ENCODE data around the gene SEC22C.

DNA sequence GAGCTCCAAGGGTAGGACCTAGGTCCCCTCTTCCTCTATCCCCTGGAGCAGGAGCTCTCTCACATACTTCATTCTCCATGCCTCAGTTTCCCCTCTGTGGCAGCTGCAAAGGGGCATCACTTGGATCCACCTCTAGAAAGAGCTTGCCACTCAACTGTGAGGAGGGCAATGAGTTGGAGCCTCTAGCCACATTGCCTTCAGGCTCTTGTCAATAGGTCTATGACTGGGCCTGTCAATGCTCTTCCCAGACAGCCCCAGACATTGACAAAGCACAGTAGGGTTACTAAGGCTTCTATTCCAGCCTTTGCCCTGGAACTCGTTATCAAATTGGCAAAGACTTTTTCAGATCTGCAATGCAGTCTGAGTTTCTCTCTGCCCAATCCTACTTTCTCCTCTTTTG is 83.7 kb downstream of the SEC22C start:
- TF ChIP-seq, protein P1, sequence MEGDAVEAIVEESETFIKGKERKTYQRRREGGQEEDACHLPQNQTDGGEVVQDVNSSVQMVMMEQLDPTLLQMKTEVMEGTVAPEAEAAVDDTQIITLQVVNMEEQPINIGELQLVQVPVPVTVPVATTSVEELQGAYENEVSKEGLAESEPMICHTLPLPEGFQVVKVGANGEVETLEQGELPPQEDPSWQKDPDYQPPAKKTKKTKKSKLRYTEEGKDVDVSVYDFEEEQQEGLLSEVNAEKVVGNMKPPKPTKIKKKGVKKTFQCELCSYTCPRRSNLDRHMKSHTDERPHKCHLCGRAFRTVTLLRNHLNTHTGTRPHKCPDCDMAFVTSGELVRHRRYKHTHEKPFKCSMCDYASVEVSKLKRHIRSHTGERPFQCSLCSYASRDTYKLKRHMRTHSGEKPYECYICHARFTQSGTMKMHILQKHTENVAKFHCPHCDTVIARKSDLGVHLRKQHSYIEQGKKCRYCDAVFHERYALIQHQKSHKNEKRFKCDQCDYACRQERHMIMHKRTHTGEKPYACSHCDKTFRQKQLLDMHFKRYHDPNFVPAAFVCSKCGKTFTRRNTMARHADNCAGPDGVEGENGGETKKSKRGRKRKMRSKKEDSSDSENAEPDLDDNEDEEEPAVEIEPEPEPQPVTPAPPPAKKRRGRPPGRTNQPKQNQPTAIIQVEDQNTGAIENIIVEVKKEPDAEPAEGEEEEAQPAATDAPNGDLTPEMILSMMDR (optimal IDR thresholded peaks at IDR 0.05 in 1 of 3, IDR thresholded peaks at IDR 0.05 in 1 of 3, conservative IDR thresholded peaks at IDR 0.05 in 1 of 3; ENCODE audit: extremely low read depth in 1 of 3, insufficient read depth in 2 of 3, low read length in 3 of 3): no peak
- TF ChIP-seq EZH2 (IDR thresholded peaks at IDR 0.05; ENCODE audit: low read length): no peak

Measured in keratinocyte (primary cell).